GM23248 (cell line): ENCODE measurements around the gene MEGF11.

ENCODE experiments used
- EZH2 ChIP-seq: fragments of 200-600 bp; sonication (generic); IDR thresholded peaks from 2 replicates; pipeline ENCODE4 v1.6.1; 2018; ENCODE audit warnings: antibody characterized with exemption, mild to moderate bottlenecking; ENCODE audit not compliant: insufficient read depth, poor library complexity, severe bottlenecking
- EZH2phosphoT487 ChIP-seq: fragments of 200-600 bp; sonication (generic); IDR thresholded peaks from 2 replicates; pipeline ENCODE4 v1.6.1; 2018; ENCODE audit warnings: antibody characterized with exemption, moderate library complexity, mild to moderate bottlenecking, low read depth; ENCODE audit not compliant: insufficient read depth

GRCh38 chr15:66131831-66132230 lies 121.7 kb downstream of the MEGF11 start:
- TF ChIP-seq EZH2 = no peak
- TF ChIP-seq EZH2phosphoT487 = no peak
